Testis (tissue), 2 donors: ENCODE results near the gene ZSCAN5A.

ENCODE experiments used
- POLR2A ChIP-seq: fragments of 450-650 bp; IDR thresholded peaks from one replicate; pipeline ENCODE4 v1.6.1; 2017; ENCODE audit warnings: antibody characterized with exemption, mild to moderate bottlenecking, moderate library complexity
- TF ChIP-seq, protein P1 (sequence below), 3 experiments: fragments of 450-650 bp in 2 of 3; fragments of 200-600 bp in 1 of 3; sonication (generic) in 1 of 3; IDR thresholded peaks; one replicate each; pipeline ENCODE4 v1.5.1; 2016 to 2019; ENCODE audit warnings: antibody characterized with exemption in 3 of 3, mild to moderate bottlenecking in 2 of 3, moderate library complexity in 1 of 3

DNA sequence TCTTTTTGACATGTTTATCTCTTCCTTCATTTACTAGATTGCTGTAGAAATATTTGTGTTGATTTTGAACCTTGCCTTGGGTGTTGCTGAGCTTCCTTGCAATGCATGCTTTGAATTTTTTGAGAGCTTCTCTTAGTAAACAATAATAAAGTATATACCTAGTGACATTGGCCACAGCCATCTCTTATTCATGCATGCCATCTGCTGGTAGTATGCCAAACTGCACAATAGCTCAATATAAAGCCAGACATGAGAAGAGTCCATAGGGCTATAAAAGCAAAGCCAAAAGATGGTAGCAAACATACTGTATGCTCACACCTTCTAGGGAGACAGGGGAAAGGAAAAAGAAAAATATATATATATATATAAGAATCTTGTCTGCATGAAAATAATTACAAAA is 18.9 kb upstream of the ZSCAN5A start:
- TF ChIP-seq POLR2A = no peak
- TF ChIP-seq, protein P1, sequence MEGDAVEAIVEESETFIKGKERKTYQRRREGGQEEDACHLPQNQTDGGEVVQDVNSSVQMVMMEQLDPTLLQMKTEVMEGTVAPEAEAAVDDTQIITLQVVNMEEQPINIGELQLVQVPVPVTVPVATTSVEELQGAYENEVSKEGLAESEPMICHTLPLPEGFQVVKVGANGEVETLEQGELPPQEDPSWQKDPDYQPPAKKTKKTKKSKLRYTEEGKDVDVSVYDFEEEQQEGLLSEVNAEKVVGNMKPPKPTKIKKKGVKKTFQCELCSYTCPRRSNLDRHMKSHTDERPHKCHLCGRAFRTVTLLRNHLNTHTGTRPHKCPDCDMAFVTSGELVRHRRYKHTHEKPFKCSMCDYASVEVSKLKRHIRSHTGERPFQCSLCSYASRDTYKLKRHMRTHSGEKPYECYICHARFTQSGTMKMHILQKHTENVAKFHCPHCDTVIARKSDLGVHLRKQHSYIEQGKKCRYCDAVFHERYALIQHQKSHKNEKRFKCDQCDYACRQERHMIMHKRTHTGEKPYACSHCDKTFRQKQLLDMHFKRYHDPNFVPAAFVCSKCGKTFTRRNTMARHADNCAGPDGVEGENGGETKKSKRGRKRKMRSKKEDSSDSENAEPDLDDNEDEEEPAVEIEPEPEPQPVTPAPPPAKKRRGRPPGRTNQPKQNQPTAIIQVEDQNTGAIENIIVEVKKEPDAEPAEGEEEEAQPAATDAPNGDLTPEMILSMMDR (IDR thresholded peaks at IDR 0.05) = peak; percentile 28 to 44 (median 42)
